ENCODE measurements around the gene DDX53. TPM values are rescaled to one million over a fixed set of nuclear protein-coding genes. Genes with fewer than 3 reads are reported as not detected.

Gene DDX53
- total RNA-seq, 2 experiments from 2014 or later, result not detected

- no peaks in the 10 kb centered on the region for H4K20me1 ChIP-seq (ENCODE audit: insufficient read depth, low read length)
- H3K9me3 ChIP-seq (ENCODE audit: low read length), result no peaks in the 10 kb centered on the region
- H3K27ac ChIP-seq (ENCODE audit: low read depth, low read length, poor library complexity, severe bottlenecking), result no peak overlapping the region
- POLR2A ChIA-PET, result no interaction called here
- H3K9me2 ChIP-seq (ENCODE audit: insufficient read depth, low read length), result no peaks in the 10 kb centered on the region
- H3K36me3 ChIP-seq (ENCODE audit: insufficient read depth, low read length), result no peaks in the 10 kb centered on the region
- DNase-seq (ENCODE audit: low spot score), result no peak
- H3K4me3 ChIP-seq (ENCODE audit: low read depth, low read length, poor library complexity, severe bottlenecking), result no peak overlapping the region
- no TSS peak for BruUV-seq (replicated peaks)
- H2AFZ ChIP-seq (ENCODE audit: low read length), result no peak overlapping the region
- H3K4me2 ChIP-seq (ENCODE audit: low read length), result no peak overlapping the region
- no peak for TF ChIP-seq EZH2phosphoT487 (IDR thresholded peaks at IDR 0.05; ENCODE audit: borderline replicate concordance, low read depth, low read length)
- TF ChIP-seq CTCF (conservative IDR thresholded peaks at IDR 0.05; ENCODE audit: low read length), result no peak
- intact Hi-C loops (cut with micrococcal nuclease; ENCODE audit: unreplicated experiment), result no loop called here
- CTCF ChIA-PET (ENCODE audit: unreplicated experiment), result no interaction called here
- no peaks in the 10 kb centered on the region for H3K4me1 ChIP-seq (ENCODE audit: insufficient read depth, low read length, poor library complexity, severe bottlenecking)
- no peaks in the 10 kb centered on the region for H3K79me2 ChIP-seq (ENCODE audit: insufficient read depth, low read depth, low read length)
Measured at GRCh38 chrX:22970861-22971260, 28.9 kb upstream of the DDX53 start.

GRCh38 chrX:22974616-22975015, 25.1 kb upstream of the DDX53 start:
- ChIA-PET CTCF (ENCODE audit: unreplicated experiment) (no interaction called here), POLR2A (no interaction called here)
- Histone ChIP-seq H2AFZ (ENCODE audit: low read length) (no peak overlapping the region), H3K9me2 (ENCODE audit: insufficient read depth, low read length) (no peaks in the 10 kb centered on the region), H3K4me1 (ENCODE audit: insufficient read depth, low read length, poor library complexity, severe bottlenecking) (no peaks in the 10 kb centered on the region), H3K27ac (ENCODE audit: low read depth, low read length, poor library complexity, severe bottlenecking) (no peak overlapping the region), H3K36me3 (ENCODE audit: insufficient read depth, low read length) (no peaks in the 10 kb centered on the region), H3K9me3 (ENCODE audit: low read length) (no peaks in the 10 kb centered on the region), H3K79me2 (ENCODE audit: insufficient read depth, low read depth, low read length) (no peaks in the 10 kb centered on the region), H3K4me2 (ENCODE audit: low read length) (no peak overlapping the region), H3K4me3 (ENCODE audit: low read depth, low read length, poor library complexity, severe bottlenecking) (no peak overlapping the region), H4K20me1 (ENCODE audit: insufficient read depth, low read length) (no peaks in the 10 kb centered on the region)
- intact Hi-C loops (cut with micrococcal nuclease; ENCODE audit: unreplicated experiment), result no loop called here
- no peak for DNase-seq (ENCODE audit: low spot score)
- no peak for TF ChIP-seq EZH2phosphoT487 (IDR thresholded peaks at IDR 0.05; ENCODE audit: borderline replicate concordance, low read depth, low read length)
- no peak for TF ChIP-seq CTCF (conservative IDR thresholded peaks at IDR 0.05; ENCODE audit: low read length)
- no TSS peak for BruUV-seq (replicated peaks)

- H3K36me3 ChIP-seq (ENCODE audit: insufficient read depth, low read length), result no peaks in the 10 kb centered on the region
- H3K9me2 ChIP-seq (ENCODE audit: insufficient read depth, low read length), result no peaks in the 10 kb centered on the region
- H3K27ac ChIP-seq (ENCODE audit: low read depth, low read length, poor library complexity, severe bottlenecking), result no peak overlapping the region
- no TSS peak for BruUV-seq (replicated peaks)
- no peaks in the 10 kb centered on the region for H3K9me3 ChIP-seq (ENCODE audit: low read length)
- ChIA-PET CTCF (ENCODE audit: unreplicated experiment) (no interaction called here), POLR2A (no interaction called here)
- DNase-seq (ENCODE audit: low spot score), result no peak
- no peaks in the 10 kb centered on the region for H3K4me1 ChIP-seq (ENCODE audit: insufficient read depth, low read length, poor library complexity, severe bottlenecking)
- H2AFZ ChIP-seq (ENCODE audit: low read length), result no peak overlapping the region
- no peak overlapping the region for H3K4me3 ChIP-seq (ENCODE audit: low read depth, low read length, poor library complexity, severe bottlenecking)
- intact Hi-C loops (cut with micrococcal nuclease; ENCODE audit: unreplicated experiment), result no loop called here
- no peak for TF ChIP-seq CTCF (conservative IDR thresholded peaks at IDR 0.05; ENCODE audit: low read length)
- no peak for TF ChIP-seq EZH2phosphoT487 (IDR thresholded peaks at IDR 0.05; ENCODE audit: borderline replicate concordance, low read depth, low read length)
- H3K4me2 ChIP-seq (ENCODE audit: low read length), result no peak overlapping the region
- no peaks in the 10 kb centered on the region for H3K79me2 ChIP-seq (ENCODE audit: insufficient read depth, low read depth, low read length)
- no peaks in the 10 kb centered on the region for H4K20me1 ChIP-seq (ENCODE audit: insufficient read depth, low read length)
Measured at GRCh38 chrX:22975786-22976185, 24.0 kb upstream of the DDX53 start.
